Esophagus muscularis mucosa (tissue), 3 donors: ENCODE measurements around the gene MUC20.
"Not testable (repeated sequence)": the region's sequence is repeated elsewhere in the genome, so short reads cannot be mapped to it uniquely, and the experiment has no call there.

Experiments used
- POLR2A ChIP-seq: fragments of 450-650 bp; IDR thresholded peaks from one replicate; pipeline ENCODE4 v1.6.1; 2017; ENCODE audit warnings: antibody characterized with exemption, moderate library complexity, mild to moderate bottlenecking, low read depth
- TF ChIP-seq, protein P1 (sequence below), 3 experiments: fragments of 200-600 bp in 2 of 3; fragments of 450-650 bp in 1 of 3; sonication (generic) in 2 of 3; IDR thresholded peaks; one replicate each; pipeline ENCODE4 v1.5.1; 2017 to 2019; ENCODE audit warnings: antibody characterized with exemption in 3 of 3, mild to moderate bottlenecking in 2 of 3, moderate library complexity in 1 of 3

DNA sequence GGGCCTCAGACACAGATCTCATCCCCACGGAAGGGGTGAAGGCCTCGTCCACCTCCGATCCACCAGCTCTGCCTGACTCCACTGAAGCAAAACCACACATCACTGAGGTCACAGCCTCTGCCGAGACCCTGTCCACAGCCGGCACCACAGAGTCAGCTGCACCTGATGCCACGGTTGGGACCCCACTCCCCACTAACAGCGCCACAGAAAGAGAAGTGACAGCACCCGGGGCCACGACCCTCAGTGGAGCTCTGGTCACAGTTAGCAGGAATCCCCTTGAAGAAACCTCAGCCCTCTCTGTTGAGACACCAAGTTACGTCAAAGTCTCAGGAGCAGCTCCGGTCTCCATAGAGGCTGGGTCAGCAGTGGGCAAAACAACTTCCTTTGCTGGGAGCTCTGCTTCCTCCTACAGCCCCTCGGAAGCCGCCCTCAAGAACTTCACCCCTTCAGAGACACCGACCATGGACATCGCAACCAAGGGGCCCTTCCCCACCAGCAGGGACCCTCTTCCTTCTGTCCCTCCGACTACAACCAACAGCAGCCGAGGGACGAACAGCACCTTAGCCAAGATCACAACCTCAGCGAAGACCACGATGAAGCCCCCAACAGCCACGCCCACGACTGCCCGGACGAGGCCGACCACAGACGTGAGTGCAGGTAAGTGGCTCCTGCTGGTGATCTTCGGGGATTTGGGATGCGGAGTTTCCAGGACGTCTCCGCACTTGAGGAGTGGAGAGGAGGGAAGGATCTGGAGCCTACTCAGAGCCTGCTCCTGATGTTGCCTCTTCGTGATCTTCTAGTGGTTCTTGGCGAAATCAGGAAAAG is 5.3 kb downstream of the MUC20 start:
- TF ChIP-seq, protein P1, sequence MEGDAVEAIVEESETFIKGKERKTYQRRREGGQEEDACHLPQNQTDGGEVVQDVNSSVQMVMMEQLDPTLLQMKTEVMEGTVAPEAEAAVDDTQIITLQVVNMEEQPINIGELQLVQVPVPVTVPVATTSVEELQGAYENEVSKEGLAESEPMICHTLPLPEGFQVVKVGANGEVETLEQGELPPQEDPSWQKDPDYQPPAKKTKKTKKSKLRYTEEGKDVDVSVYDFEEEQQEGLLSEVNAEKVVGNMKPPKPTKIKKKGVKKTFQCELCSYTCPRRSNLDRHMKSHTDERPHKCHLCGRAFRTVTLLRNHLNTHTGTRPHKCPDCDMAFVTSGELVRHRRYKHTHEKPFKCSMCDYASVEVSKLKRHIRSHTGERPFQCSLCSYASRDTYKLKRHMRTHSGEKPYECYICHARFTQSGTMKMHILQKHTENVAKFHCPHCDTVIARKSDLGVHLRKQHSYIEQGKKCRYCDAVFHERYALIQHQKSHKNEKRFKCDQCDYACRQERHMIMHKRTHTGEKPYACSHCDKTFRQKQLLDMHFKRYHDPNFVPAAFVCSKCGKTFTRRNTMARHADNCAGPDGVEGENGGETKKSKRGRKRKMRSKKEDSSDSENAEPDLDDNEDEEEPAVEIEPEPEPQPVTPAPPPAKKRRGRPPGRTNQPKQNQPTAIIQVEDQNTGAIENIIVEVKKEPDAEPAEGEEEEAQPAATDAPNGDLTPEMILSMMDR (IDR thresholded peaks at IDR 0.05), result not testable (repeated sequence)
- TF ChIP-seq POLR2A, result not testable (repeated sequence)
